GM19463 (cell line): ENCODE measurements around the gene PRKN.

Experiments
- ATAC-seq: cut with Tn5 transposase; IDR thresholded peaks from one replicate; pipeline ENCODE4 v1.9.1; 2021; ENCODE audit warnings: mild to moderate bottlenecking, moderate library complexity; ENCODE audit not compliant: unreplicated experiment

Gene PRKN

DNA sequence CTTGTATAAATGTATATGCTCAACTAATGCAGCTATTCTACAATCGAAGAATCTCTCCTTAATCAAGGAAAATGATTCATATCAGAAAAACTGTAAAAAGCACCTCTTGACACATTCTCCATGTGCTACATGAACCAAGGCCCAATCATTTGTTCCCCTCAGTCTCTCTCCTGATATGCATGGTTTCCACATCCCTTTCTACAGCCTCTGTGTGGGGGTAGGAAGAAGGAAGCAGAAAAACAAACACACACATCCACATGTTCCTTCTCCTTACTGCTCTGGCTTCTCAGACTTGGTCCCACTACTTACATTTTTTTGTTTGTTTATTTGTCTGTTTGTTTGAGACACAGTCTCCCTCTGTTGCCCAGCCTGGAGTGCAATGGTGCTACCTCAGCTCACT, 510.5 kb downstream of the PRKN start:
- no peak for ATAC-seq

DNA sequence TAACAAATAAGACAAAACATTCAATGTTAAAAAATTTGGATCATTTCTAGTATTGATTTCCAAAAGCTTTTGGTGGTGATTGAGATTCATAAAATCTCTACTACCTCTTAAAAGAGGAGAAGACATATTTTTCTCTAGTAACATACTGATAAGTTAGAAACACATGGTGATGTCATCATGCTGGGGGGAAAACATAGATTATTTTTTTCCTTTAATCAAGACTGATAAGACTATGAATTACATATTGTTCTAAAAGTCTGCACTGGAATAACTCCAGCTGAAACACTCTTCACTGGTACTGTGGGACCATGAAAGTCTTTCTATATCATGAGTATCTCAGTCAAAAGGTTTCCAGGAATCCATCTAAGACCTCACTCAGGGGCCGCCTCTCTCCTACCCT, 515.8 kb downstream of the PRKN start:
- ATAC-seq: no peak

DNA sequence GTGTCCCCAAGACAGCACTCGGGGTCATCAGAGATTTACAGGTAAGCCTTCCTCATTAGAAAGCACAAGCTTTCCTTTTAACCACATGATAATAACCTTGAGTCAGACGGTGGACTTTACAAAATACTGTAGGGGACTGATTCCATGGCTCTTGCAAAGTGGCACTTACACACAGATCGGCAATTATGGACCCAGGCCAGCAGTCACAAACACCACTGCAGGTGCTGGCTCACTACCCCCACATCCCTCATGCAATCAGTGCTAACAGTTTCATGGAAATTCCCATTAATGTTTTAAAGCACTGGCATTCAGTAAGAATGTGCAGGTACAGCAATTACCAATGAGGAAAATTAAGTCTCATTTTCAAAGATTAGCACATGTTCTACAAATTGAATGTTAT, 516.5 kb downstream of the PRKN start:
- no peak for ATAC-seq

DNA sequence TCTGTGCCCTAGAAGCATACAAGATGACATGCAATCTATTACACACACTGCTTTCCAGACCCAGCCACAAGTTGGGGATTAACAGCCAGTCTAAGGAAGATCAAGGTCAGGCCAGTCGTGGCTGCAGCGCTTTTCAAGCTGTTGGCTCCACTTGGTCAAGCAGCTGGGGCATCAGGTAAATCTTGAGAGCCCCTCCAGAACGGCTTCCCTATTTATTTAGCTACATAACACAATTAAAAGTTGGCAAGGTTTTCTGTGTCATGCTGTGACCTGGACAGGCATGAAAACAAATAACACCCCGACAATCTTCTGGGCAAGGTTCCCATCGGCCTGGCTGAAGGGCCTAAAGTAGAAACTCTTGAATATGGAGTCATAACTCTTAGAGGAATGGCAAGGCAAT, 524.3 kb downstream of the PRKN start:
- ATAC-seq: no peak

DNA sequence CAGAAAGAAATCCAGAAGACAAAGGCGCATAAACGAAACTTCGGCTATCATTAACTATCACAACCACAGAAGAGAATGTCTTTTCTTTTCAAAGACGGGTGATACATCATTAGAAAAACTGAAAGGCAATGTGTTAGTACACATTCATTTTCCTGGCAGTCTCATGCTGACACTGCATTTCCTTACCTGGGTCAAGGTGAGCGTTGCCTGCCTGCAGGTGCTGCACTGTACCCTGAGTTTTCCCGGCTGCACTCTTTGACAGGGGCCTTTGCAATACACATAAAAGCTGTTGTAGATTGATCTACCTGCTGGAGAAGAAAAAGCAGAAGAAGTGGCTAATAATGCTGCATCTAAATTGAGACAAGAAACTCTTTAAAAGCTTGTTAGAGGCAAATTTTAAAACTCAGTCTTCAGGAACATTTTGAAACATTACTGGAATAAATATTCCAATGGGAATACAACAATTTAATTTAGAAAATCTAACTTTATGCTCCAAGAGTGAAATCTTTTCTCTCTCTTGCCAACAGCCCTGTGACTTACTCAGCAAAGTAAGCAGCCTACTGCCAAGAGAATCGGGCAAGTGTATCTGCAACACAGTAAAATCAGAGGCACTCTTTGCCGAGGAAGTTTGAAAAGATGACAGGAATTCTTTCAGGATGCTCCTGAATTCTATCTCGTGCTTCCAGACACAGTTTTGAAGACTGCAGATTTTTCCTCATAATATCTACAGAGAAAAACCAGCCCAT, 526.4 kb downstream of the PRKN start:
- no peak for ATAC-seq

DNA sequence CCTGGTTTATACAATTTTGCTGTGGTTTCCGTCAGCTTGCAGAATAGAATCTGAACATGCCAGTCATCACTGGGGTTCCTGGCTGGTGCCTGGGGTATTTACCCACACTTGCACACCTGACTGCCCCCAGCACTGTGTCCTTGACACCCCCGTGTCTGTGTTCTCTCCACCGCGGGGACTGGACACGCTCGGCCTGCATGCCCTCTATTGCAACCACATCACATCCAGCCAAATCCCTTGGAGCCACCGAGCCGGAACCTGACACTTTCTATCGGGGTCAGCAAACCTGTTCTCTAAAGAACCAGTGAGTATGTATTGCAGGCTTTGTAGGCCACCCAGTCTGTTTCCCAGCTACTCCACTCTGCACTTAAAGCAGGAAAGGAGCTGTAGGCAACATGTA, 527.5 kb downstream of the PRKN start:
- ATAC-seq: no peak

DNA sequence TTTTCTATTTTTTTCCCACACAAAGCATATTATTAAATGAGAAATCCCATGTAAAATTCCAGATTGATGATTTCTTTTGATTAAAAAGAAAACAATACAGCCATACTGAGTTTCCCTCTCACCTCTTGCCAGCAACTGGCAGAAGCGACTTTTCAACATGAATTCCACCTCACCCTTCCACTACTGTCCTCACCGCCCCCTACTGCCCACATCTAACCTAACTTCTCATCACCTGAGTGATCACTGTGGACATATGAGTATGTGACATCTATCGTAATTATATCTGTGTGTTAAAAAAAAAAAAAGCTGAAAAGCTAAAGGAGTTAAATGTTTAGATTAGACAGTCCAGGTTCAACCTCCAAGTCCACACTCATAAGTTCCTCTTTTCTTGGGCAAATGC, 528.6 kb downstream of the PRKN start:
- ATAC-seq: no peak

DNA sequence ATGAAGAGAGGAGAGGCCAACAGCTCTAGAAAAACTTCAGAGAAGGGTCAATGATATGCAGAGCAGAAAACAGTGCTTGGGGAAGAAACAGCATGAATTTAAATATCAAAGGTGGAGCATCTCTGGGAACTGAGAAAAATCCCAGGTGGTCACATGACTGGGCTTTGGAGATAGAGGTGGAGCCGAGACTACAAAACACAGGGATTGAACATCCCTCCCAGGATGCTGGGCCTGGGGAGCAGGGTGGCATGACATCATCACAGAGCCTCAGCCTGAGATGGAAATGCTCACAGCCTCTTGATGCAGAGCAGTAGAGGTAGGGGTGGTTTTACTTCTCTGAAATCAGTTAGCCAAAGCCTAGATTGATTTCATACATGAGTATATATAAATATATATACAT, 529.5 kb downstream of the PRKN start:
- ATAC-seq: no peak

DNA sequence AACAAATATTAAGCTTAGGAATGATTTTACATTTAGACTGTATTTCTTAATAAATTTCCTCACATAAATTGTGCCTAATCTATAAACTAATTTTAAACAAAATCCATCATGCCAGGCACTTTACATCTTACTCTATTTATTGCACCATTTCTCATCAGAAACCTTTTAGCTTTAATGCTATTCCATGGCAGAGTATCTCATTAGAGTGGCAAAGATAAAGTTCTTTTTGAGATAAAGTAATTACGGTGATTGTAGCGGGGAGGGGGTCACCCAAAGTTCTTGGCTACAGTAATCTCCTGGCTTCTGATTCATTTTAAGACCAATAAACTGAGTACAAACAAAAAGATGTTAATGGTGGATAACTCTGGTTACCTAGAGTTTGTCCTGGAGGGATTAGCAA, 532.1 kb downstream of the PRKN start:
- ATAC-seq: no peak

DNA sequence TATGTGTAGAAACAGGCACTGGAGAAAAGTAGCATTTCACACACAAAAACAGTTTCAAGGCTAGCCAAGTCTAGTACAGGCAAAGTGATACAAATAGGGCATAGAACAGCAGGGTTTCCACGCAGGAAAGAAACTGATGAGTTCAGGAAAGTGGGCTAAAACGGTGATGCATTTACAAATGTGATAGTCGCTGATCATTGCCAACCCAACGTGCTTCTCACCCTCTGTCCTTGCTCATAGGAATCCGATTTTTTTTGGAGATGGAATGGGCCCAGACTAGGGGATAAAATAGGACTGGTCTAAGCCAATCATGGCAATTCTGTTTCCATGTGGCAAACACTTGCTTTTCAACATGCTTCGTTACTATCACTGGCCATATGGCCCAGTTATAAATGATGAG, 536.6 kb downstream of the PRKN start:
- no peak for ATAC-seq

DNA sequence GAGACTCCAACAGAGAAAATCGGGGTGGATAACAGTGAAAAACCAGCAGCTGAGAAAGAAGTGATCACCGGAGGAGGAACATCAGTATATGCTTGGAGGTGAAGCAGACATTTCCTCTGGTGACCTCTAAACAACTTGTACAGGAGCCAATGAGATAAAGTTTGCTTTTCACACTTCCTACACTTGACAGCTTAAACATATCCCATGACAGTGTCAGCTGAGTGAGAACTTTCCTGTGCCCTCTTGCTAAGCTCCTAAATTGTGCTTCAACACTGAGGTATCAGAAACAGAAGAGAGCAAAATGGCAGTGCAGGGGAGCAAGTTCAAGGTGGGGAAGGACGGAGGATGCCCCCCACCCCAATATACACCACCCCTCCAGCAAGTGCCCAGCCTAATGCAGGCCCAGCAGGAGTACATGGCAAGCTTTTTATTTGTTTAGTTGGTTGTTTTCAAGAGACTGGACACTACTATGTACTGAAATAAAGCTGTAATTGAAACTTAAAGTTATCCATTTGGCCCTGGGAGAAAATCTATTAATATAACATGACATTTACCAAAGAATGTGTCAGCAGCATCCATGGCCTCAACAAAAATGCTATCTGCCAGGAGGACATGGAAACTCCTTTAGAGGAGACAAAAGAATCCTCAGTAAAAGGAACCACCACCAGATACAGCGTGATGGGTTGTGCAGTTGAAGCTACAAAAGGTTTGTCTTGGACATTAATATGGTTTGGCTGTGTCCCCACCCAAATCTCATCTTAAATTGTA, 540.2 kb downstream of the PRKN start:
- ATAC-seq: no peak

DNA sequence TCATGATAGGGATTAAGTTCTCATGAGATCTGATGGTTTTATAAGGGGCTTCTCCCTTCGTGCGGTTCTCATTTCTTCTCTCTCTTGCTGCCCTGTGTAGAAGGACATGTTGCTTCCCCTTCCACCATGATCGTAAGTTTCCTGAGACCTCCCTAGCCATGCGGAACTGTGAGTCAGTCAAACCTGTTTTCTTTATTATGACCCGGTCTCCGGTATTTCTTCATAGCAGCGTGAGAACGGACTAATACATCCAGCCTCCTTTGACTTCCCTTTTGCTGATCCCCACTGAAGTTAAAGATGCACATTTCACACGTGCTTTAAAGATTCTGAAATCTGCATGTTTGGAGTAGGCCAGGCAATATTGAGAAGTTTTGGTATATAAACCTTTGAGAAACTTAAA, 543.1 kb downstream of the PRKN start:
- no peak for ATAC-seq

DNA sequence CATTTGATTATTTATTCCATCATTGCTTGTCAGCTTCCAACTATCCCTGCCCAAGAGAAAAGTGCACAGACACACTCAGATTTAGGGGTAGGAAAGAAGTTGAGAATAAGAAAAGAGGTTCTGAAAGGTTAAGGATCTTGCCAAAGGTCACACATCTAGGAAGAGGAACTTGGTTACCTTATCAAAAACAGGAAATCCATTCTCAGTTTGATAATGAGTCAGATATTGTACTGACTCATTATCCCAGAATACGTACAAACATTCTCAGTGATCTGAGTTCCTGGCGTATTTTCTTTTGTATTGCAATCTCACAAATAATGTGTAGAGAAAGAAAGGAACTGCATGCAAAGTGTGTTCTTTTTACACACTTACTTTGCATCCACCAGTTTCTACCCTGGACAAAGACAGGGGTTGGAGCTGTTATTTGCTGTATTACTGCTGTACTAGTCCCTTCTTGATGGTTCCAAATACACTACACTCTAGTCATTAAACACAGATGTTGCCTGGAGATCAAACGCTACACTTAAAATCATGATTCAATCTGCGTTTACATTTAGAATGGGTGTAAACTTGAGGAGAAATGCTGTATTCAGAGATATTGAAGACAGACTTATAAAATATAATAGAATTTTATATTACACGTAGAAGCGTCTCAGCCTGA, 545.7 kb downstream of the PRKN start:
- ATAC-seq: no peak

DNA sequence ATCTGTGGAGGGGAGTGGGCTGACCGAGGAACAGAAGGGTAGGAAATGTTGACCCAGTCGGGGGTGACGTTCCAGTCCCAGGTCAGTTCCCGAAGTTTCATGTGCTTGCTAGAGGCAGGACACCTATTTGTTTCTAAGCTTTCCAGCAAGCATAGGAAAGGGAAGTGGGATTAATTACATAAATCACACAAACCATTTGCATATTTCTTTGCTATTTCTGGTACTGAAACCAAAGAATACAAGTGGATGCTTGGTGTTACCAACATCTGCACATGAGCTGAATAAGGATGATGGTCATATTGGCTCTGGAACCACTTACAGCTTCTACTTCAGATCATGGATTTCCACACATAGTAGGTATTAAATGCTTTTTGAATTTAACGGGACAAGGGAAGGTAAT, 546.5 kb downstream of the PRKN start:
- no peak for ATAC-seq

DNA sequence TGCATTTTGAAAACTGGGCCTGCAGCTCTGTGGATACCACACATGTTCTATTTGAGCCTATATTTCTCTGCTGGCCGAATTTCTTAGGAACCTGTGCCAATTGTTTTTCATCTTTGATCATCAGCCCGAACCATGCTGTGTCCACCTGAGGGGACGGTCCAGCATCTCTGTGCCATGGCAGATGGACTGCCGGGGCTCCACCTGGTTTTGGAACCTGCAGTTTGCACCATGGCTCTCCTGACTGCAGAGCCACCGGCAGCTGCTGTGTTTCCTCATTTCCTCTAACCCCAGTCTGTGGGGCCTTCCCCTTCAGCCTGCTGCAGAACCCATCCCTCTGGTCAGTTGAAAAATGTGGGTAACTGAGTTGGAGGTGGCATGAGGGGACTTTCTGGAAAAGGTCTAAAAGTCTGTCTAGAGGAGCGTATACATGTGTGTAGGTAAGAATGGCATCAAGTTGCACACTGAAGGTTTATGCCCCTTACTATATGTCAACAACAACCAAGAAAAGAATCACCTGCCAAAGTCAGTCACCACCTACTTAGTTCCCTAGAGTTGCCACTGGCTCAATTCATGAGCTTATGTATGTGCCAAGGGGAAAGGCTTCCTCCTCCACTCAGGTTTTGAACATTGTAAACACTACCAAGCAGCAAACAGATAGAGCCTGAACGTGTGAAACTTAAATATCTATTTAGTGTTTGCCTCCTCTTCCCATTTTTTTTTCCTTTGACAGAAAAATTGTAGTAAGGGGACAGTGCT, 548.2 kb downstream of the PRKN start:
- ATAC-seq: no peak

DNA sequence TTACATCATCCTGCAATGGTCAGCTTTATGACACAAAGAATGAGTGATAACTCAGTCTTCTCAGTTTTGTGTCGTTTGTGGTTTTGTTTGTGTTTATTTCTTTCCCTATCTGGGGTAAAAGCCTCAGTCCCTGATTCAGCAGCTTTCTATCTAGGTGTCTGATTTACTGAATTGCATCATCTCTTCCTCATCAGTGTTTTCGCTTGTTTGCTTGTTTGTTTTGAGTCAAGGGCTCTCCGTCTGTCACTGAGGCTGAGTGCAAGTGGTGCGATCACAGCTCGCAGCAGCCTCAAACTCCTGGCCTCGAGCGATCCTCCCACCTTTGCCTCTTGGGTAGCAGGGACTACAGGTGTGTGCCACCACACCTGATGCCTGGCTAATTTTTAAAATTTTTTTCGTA, 548.9 kb downstream of the PRKN start:
- no peak for ATAC-seq

DNA sequence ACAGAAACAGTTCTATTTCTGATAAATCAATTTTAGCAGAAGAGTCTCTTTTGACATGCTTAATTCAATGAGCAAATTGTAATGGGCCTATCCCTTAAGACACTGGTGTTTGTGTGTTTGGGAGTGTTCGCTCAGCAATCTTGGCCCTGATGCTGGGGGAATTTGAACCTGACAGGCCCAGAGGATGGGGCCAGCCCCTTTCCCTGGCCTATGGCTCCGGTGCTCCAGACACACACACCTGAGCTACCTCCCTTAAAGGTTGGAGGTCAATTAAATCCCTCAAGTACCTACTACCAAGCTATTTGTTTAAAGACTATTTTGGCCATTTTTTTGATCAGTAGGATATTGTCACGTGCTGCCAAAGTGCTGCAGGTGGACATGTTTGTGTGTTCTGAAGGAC, 549.3 kb downstream of the PRKN start:
- ATAC-seq: no peak

DNA sequence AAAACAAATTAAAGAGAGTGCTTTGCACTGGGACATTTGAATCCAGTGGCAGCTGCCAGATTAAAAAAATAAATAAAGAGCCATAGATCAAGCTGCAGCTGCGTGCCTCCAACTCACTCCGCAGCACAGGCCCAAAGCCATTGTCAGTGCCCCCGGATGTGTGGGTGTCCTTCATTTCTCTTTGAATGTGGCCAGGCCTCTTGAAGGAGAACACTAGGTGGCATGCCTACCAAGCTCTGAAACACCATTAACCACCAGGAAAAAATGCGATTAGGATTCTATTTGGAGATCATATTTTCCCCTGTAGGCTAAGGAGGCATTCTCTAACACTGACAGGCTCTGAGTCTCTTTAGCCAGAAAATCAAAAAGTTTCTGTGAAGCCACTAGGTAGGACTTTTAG, 549.8 kb downstream of the PRKN start:
- ATAC-seq: no peak

DNA sequence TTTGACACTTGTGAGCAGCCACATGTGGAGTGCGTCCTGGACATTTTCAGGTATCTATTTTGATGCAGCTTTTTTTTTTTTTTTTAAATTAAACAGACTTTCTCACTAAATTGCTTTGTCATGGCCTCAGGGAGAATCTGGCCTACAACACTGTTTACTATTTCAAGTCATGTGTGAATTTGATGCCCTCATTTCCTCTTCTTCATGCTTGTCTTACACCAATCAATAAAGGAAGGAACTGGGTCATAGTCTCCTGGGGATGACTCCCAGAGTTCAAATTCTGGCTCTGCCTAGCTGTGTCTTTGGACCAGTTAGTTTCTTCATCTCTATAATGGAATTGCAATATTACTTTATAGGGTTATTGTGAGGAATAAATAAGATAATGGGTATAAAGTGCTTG, 554.1 kb downstream of the PRKN start:
- ATAC-seq: no peak

DNA sequence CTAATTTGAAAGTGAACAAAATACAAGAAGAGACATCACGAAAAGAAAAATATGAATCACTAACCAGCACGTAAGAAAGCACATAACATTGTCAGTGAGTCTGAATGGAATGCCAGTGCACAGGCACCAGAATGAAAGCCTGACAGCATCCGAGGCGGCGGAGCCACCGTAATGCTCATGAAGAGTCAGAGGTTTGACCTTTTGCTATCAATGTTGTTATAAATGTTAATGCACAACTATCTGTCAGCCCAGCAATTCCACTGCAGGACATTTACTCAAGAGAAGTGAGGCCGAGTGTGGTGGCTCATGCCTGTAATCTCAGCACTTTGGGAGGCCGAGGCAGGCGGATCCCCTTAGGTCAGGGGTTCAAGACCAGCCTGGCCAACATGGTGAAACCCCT, 562.1 kb downstream of the PRKN start:
- ATAC-seq: no peak

DNA sequence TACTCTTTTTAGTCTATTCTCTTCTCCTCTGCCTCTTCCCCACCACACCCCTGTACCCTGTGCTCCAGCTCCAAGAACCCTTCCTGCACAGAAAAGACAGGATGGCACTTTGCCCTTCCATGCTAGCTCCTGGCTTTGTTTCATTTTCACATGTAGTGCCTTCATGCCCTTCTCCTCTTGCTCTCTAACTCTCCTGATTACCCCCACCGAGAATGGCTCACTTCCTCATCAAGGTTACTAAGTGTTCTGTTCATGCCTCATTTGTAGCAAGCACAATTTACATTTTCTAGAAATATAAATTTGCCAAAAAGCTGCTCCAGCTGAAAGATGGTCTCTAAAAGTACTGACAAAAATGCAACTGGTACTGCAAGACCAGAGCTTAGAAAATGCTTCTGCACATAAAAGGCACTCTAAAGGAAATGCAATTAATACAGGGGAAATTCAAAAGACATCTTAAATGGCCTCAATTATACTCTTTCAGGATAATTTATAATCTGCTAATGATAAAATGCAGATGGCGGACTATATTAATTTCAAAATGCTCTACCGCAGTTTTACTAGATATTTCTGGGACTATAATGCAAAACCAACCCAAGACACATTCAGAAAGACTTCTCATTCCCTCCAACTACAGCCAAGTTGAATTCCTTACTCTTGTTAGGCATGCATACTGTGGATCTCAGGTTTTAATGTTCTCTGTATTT, 570.2 kb downstream of the PRKN start:
- ATAC-seq: no peak
